Hypothalamus (tissue), 51 donors: ENCODE data around the gene CYS1.
A peak's percentile ranks its signal among the peaks of the same experiment; 100 is the strongest.

Experiments
- DNase-seq, 51 donors: peaks; one replicate each; lab custom pipeline; 2025; lab: John Stamatoyannopoulos, UW

CYS1 gene

GRCh38 chr2:10075101-10075500 lies 5.1 kb downstream of the CYS1 start:
- no peak for DNase-seq

GRCh38 chr2:10073706-10074105 lies 6.5 kb downstream of the CYS1 start:
- DNase-seq = no peak

DNA sequence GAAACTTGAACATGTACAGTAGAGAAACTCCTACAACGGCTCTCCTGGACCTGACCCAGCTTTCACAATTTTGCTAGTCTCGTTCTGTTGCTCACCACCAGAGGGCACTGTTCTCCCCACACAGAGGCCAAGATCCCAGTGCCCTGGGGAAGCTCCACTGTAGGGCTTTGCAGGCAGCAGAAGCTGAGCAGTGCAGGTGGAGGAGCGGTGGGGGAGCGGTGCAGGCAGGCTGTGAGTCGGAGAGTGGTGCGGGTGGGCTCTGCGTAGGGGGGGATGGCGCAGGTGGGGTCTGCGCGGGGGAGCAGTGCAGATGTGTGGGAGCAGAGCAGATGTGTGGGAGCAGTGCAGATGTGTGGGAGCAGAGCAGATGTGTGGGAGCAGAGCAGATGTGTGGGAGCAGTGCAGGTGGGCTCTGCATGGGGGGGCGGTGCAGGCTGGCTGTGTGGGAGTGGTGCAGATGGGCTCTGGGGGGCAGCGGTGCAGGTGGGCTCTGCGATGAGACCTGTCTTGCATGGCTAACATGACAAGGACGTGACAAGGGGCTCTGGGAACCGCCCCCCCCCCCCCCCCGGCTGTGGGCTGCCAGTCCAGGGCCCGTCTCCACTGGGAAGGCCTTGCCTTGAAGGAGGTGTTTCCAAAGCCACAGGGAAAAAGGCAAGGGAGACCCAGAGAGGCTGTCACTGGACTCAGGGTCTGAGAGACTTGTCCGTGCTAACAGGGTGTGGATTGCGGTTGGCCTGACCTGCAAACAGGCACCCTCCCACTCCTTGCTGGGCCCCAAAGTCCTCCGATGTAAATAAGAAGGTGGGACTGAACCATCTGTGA lies 7.3 kb downstream of the CYS1 start:
- peak in 43 of 51 donors; percentile 13 to 85 (median 62) for DNase-seq

GRCh38 chr2:10071595-10071994 lies 8.6 kb downstream of the CYS1 start:
- DNase-seq = no peak

DNA sequence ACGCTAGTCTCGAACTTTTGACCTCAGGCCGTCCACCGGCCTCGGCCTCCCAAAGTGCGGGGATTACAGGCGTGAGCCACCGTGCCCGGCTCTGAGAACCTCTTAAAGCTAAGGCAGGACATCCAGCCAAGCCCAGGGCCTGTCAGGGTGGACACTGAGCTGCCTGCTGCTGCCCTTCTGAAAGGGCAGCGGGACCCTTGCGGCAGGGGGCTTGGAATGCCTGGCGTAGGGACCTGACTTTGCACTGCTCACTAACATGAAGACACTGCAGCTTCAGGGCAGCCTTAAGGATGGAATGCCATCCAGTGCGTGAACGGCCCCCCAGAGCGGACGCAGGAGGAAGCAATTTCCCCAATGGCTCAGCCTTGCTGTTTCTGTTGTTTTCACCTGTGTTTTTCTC lies 9.0 kb downstream of the CYS1 start:
- DNase-seq = no peak

GRCh38 chr2:10067881-10068280 lies 12.3 kb downstream of the CYS1 start:
- no peak for DNase-seq

GRCh38 chr2:10067330-10067729 lies 12.9 kb downstream of the CYS1 start:
- DNase-seq = no peak

DNA sequence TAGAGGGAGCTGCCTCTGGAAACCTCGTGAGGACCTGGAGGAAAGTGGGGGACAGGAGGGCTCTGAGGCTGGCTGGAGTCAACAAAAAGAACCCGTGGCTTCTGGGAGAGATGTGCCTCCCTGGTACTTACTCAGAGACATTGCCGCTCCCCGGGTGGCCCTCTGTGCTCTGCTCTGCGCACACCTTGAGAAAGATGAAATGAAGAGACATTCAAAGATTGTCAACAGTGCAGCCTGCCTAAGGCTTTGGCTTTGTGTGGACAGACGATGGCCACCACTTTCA lies 14.5 kb downstream of the CYS1 start:
- no peak for DNase-seq

DNA sequence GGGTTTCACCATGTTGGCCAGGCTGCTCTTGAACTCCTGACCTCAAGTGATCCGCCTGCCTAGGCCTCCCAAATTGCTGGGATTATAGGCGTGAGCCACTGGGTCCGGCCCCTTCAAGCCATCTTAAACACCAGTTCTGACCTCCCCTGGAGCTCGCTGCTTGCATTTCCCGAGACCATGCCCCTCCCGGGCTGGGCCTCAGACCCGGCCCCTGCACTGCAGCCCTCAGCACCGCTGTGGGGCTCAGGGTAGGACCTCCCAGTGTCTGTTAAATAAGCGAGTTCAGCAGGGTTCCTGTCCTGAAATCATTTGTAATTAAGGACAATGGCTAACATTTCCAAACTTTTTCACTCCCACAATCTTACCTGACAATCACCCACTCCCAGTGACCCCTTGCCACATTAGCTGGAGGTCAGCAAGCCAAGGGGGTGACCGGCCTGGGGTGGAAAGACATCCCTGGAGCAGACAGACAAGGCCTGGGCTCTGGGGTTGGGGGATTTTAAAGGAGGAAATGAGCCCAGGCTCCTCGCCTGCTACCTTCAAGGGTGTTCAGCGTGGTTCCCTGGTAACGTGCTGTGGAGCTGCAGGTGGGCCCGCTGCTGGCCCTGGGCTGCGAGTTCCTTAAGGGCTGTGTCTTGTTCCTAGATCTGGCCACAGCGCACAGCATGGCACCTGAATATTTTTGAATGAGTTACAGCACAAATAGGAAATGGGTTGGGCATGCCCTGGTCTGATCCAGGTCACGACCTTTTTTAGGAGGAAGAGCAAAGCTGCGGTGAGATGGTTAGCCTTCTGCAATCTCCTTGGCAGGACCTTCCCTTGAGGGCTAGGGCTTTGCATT lies 15.1 kb downstream of the CYS1 start:
- DNase-seq = no peak

DNA sequence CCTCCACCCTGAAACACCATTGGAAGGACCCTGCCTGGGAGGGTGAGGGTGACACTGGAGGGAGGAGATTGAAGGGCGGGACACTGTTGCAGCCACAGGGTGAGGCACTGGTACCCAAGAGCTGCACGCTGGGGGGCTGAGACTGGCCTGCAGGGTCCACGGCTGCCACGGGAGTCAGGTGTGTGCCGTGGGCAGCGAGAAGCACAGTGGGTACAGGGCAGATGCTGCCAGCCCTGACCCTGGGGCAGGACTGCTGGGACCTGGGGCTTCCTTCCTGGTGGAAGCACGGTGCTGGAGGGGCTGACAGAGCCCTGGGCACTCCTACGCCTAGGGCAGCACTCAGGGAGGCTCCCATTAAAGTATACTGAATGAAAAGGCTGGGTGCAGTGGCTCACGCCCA lies 16.6 kb downstream of the CYS1 start:
- no peak for DNase-seq

- DNase-seq = no peak
Observed at GRCh38 chr2:10062931-10063365, 17.3 kb downstream of the CYS1 start.

DNA sequence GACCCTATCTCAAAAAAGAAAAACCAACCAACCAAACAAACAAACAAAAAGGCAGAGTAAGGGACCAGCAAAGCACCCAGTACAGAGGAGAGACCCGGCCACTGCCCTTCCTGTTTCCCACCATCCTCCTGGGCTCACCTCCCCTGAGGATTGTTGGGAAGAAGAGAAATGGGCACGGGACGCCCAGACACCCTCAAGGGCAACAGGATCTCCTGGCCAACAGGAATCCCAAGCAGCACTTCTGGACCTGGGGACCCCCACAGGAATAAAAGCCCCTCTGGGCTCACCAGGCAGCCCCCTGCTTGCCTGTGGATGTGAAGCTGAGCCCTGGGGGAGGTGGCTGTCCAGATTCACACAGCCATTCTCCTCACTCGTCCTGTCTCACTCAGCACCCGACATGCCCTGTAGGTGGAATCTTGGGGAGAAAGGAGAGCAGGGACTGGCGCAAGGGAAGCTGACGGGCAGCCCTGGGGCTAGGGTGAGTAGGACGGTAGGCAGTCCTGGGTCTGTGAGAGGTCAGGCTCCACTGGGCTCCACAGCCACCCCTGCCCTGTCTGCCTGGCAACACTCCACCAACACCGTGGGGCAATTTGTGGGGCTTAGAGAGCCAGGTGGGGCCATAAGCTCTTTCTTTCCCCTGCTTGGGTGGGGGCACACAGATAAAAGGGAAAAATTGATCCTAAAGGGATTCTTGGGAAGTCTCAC lies 18.8 kb downstream of the CYS1 start:
- no peak for DNase-seq

DNA sequence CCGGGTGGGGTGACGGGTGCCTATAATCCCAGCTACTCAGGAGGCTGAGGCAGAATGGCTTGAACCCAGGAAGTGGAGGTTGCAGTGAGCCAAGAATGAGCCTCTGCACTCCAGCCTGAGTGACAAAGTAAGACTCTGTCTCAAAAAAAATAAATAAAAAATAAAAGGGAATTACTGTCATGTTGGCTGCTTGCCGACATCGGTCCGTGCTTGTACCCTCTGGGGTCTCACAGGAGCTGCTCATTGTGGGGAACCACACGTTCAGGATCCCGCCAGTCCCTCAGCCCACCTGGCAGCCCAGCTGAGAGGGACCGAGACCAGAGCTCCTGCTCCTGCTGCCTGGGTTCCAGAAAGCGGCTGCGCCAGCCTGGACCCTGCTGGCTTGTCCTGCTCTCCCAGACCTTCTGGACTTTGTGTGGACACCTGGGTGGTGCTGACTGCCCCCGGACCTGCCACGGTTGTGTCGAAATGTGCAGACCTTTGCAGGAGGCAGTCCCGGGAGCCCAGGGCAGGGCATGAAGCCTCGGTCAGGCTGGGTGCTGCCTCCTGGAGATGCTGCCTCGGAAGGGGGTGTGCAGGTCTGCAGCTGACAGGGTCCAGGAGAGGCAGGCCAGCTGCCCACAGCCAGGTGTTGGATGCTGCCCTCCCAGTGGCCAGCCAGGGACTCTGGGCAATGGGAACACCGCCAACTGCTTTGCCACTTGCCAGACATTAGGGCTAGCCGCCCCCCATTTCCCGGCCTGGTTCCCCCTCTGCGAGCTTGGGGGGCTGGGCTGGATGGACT lies 20.5 kb downstream of the CYS1 start:
- DNase-seq = no peak

GRCh38 chr2:10059016-10059351 lies 21.2 kb downstream of the CYS1 start:
- DNase-seq = no peak

DNA sequence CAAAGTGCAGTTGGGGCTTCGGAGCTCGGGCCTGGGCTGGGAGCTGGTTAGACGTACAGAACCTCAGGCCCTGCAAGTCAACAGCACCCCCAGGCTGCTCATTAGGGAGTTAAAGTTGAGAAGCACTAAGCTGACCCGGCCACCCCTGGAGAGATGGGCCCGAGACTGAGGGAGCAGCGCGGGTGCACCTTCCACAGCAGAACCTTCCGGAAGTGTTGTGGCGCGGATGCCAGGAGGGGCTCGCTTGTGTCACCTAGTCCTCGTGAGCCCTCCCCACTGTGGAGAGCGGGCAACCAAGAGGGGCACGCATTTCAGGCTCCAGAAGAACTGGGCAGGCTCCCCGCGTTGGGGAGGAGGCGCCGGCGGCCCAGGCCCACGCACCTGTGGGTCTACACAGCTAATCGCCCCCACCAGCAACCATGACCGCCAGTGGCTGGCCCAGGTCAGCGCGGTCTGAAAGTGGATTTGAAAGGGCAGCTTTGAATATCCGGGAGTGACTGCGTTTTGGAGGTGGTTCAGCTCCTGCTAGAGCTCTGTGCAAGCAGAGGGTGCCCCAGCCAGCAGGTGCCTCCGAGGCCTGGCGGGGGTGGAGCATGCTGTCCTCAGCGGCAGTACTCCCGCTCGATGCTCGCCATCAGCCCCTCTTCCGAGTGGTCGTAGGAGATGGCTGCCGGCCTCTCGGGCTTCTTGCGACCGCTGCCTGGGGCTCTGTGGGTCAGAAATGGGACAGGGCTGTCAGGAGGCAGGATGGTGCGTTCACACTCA lies 21.8 kb downstream of the CYS1 start:
- DNase-seq = no peak

DNA sequence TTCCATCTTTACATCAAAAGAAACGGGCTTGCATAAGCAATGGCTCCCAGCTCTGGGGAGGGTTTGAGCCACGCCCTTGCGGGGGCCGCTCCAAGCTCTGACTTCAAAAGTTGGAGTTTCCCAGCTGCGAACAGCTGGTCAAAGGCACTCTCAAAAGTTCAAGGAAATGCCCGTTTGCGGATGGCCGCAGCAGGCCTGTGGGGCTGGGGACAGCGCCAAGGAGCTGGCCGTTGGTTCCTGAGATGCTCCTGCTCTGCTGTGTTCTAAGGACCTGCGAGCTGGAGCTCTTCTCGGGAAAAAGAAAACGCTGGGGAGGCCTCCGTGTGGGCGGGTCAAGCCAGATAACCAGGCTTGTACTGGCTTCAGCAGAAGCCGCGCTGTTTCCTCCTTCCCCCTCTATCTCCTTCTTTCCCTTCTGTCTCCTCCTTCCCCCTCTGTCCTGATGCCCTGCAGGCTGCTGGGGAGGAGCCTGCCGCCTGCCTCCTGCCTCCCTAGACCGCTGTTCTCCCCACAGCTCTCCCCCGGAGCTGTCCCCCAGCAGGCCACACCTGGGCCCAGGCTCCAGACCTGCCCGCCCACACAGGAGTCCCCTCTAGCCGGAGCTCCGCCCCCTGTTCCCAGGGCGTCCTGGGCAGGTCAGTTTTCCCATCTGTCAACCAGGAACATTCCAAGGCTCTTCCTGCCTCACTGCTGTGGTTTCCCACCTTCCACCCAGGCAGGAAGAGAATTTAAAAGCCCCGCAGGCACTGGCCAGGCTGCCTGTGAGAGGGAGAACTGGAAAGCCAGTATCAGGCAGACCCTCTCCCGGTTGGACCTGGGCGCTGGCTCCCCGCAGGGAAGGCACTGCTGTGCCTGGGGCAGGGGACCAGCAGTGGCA lies 22.7 kb downstream of the CYS1 start:
- DNase-seq = no peak

DNA sequence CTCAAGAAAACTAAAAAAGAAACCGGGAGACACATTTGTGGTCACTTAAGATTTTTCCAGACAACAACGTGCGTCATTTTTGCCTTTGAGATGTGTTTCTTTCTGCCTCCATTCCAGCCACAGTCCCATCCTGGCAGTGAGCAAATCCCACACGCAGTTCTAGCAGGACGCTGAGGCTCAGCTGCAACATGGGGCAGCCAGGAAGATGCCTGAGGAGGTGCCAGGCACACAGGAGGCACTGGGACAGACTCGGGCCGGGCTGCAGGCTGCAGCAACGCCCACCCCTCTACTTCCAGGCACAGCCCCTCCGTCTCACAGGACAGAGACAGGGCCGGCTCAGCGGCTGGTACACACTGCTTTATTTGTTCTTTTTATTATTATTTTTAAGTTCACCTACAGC lies 23.8 kb downstream of the CYS1 start:
- DNase-seq = no peak

DNA sequence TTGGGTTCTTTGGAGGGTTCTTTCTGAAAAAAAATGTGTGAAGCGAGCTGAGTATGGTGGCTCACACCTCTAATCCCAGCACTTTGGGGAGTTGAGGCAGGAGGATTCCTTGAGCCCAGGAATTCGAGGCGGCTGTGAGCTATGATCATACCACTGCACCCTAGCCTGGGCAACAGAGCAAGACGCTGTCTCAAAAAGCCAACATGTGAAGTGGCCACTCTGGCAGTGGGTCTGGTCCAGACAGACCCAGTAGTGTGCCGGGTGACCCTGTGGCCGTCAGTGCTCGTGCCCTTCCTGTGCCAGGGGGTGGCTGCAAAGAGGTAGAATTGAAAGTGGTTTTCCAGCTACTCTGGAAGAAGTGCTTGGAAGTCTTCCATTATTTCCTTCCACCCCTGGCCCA lies 25.2 kb downstream of the CYS1 start:
- no peak for DNase-seq

DNA sequence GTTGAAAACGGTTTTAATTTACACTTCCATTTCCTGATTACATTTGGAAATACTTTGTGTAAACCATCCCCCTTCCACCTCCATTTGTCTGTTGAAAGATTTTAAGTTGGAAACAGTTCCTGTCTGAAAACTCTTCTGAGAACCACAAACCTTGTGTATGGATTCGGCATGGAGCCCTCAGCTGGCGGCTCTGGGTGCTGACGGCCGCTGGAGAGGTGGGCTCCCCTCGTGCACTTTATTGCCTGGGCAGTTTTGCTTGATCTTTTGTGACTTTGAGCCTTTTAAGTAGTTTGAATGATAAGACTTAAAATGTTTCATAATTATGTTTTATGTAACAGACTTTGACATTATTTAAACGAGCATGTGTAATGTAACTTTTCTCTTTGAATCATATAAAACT lies 25.8 kb downstream of the CYS1 start:
- no peak for DNase-seq
